B cell (primary cell): ENCODE data around the gene HOOK2. TPM values are rescaled to one million over a fixed set of nuclear protein-coding genes. Genes with fewer than 3 reads are reported as not detected.
A peak's percentile ranks its signal among the peaks of the same experiment; 100 is the strongest.

Source experiments
- ATAC-seq: fragments of 200-7000 bp; cut with Tn5 transposase; one replicate; pipeline ENCODE4 v1.10.0; 2021; ENCODE audit warnings: low read depth, mild to moderate bottlenecking, moderate number of reproducible peaks, moderate library complexity
- CTCF ChIA-PET: fragments of 350-600 bp; sonication (Branson Sonifier 250); formaldehyde crosslinking; loops from one replicate; lab custom pipeline; 2021; ENCODE audit warnings: antibody characterized with exemption, inconsistent platforms; lab: Charles Lee
- POLR2A ChIA-PET: fragments of 350-600 bp; sonication (Branson Sonifier 250); formaldehyde crosslinking; loops from one replicate; lab custom pipeline; 2021; ENCODE audit warnings: antibody characterized with exemption; lab: Charles Lee
- DNase-seq: peaks from one replicate; pipeline ENCODE4 v3.0.0; 2013
- H2AFZ ChIP-seq: 2 replicates; pipeline ENCODE4 v1.6.1; 2012; ENCODE audit warnings: mild to moderate bottlenecking, low read depth, low read length; ENCODE audit not compliant: insufficient read depth, poor library complexity, severe bottlenecking
- H3K27ac ChIP-seq, 2 donors: 1 replicate in 1 of 2; 2 replicates in 1 of 2; pipeline ENCODE4 v1.5.1; 2012 to 2013; ENCODE audit warnings: low read length in 2 of 2, mild to moderate bottlenecking in 2 of 2, moderate library complexity in 1 of 2
- H3K27me3 ChIP-seq, 4 experiments: fragments of 200-600 bp in 1 of 4; sonication (generic) in 1 of 4; replicated peaks in 1 of 4; 1 replicate in 2 of 4; 2 replicates in 2 of 4; pipeline versions ENCODE4 v1.6.1 to v1.7.0; 2013 to 2016; ENCODE audit warnings: low read length in 3 of 4, mild to moderate bottlenecking in 2 of 4, mixed read lengths in 1 of 4, moderate library complexity in 1 of 4; ENCODE audit not compliant: insufficient read depth in 4 of 4, control insufficient read depth in 3 of 4; ENCODE audit errors: control extremely low read depth in 1 of 4
- H3K36me3 ChIP-seq, 2 experiments: replicated peaks in 1 of 2; 1 replicate in 1 of 2; 2 replicates in 1 of 2; pipeline versions ENCODE4 v1.6.1 to v1.7.1; 2013; ENCODE audit warnings: low read length in 1 of 2; ENCODE audit not compliant: insufficient read depth in 2 of 2, control insufficient read depth in 1 of 2; ENCODE audit errors: control extremely low read depth in 1 of 2, extremely low read depth in 1 of 2
- H3K4me1 ChIP-seq, 2 donors: fragments of 200-600 bp in 1 of 2; sonication (generic) in 1 of 2; 1 replicate in 1 of 2; 2 replicates in 1 of 2; pipeline versions ENCODE4 v1.5.1 to v1.6.1; 2013 to 2017; ENCODE audit warnings: low read length in 2 of 2; ENCODE audit not compliant: control insufficient read depth in 2 of 2, insufficient read depth in 2 of 2
- H3K4me2 ChIP-seq: replicated peaks from 2 replicates; pipeline ENCODE3; 2012; ENCODE audit warnings: mild to moderate bottlenecking, low read depth, low read length; ENCODE audit not compliant: poor library complexity, severe bottlenecking
- H3K4me3 ChIP-seq, 5 experiments: fragments of 200-600 bp in 1 of 5; sonication (generic) in 1 of 5; 1 replicate in 3 of 5; 2 replicates in 2 of 5; pipeline versions ENCODE4 v1.5.1 to v1.7.0; 2011 to 2016; ENCODE audit warnings: low read length in 4 of 5, mild to moderate bottlenecking in 4 of 5, low read depth in 2 of 5, control low read depth in 1 of 5, moderate library complexity in 1 of 5; ENCODE audit not compliant: insufficient read depth in 1 of 5; ENCODE audit errors: control extremely low read depth in 1 of 5, extremely low read depth in 1 of 5
- H3K79me2 ChIP-seq: fragments of 200-600 bp; sonication (generic); one replicate; pipeline ENCODE4 v1.6.0; 2016; ENCODE audit warnings: low read length; ENCODE audit not compliant: control insufficient read depth, insufficient read depth
- H3K9ac ChIP-seq: fragments of 200-600 bp; sonication (generic); 2 replicates; pipeline ENCODE4 v1.6.1; 2017; ENCODE audit warnings: mild to moderate bottlenecking, low read length, moderate library complexity
- H3K9me3 ChIP-seq, 3 donors: one replicate each; pipeline versions ENCODE4 v1.6.1 to v1.7.1; 2013; ENCODE audit warnings: low read length in 2 of 3; ENCODE audit not compliant: control insufficient read depth in 2 of 3, insufficient read depth in 1 of 3; ENCODE audit errors: control extremely low read depth in 1 of 3
- H4K20me1 ChIP-seq: 2 replicates; pipeline ENCODE4 v1.6.0; 2012; ENCODE audit warnings: mild to moderate bottlenecking, low read length; ENCODE audit not compliant: insufficient read depth, control insufficient read depth, poor library complexity, severe bottlenecking
- H3K27ac Mint-ChIP-seq: one replicate; pipeline ENCODE4 v1.8.0; 2021; ENCODE audit warnings: mixed read lengths
- H3K27me3 Mint-ChIP-seq: one replicate; pipeline ENCODE4 v1.8.0; 2021; ENCODE audit warnings: mixed read lengths
- H3K4me1 Mint-ChIP-seq: one replicate; pipeline ENCODE4 v1.8.0; 2021; ENCODE audit warnings: mixed read lengths
- H3K4me3 Mint-ChIP-seq: one replicate; pipeline ENCODE4 v1.8.0; 2021; ENCODE audit warnings: mixed read lengths
- H3K9me3 Mint-ChIP-seq: one replicate; pipeline ENCODE4 v1.8.0; 2022; ENCODE audit warnings: mixed read lengths; ENCODE audit not compliant: insufficient read depth
- CTCF ChIP-seq: fragments of 200-600 bp; IDR thresholded peaks from one replicate; pipeline ENCODE4 v1.8.0; 2022; ENCODE audit warnings: antibody characterized with exemption, mild to moderate bottlenecking
- EZH2 ChIP-seq: IDR thresholded peaks from 2 replicates; pipeline ENCODE4 v1.6.1; 2012; ENCODE audit warnings: borderline replicate concordance, low read depth, mild to moderate bottlenecking, moderate library complexity, low read length; ENCODE audit not compliant: insufficient read depth, poor library complexity, severe bottlenecking
- WGBS: methylation state at CpG from one replicate; pipeline ENCODE4 v1.1.5; 2013; ENCODE audit warnings: missing lambda C conversion rate; ENCODE audit not compliant: insufficient coverage; 5-methylcytosine and 5-hydroxymethylcytosine counted together
- intact Hi-C: fragments of 100-400 bp; cut with micrococcal nuclease; formaldehyde crosslinking; loops from one replicate; pipeline ENCODE4 v1.10.0; 2022
- polyA plus RNA-seq: library from polyadenylated mRNA; depleted of rRNA; stranded (reverse); fragments of >200 nt; gene quantifications from 2 replicates; pipeline ENCODE4 v1.2.3, GENCODE V29; 2012
- total RNA-seq, 2 donors: library from RNA; stranded (reverse); fragments of 120-200 nt in 1 of 2; gene quantifications; 1 replicate in 1 of 2; 2 replicates in 1 of 2; pipeline versions ENCODE4 v1.2.3 to v1.2.4, GENCODE V29; 2013 to 2022

The HOOK2 gene
- total and polyA plus RNA-seq, 2 donors (not counting 1 experiment from before 2014, with no cell fraction given), result 30.3 to 33.4 TPM

GRCh38 chr19:12783291-12783848 is 8.0 kb upstream of the HOOK2 start:
- Histone ChIP-seq H3K9me3 (no peaks in the 10 kb centered on the region), H3K79me2 (no peaks in the 10 kb centered on the region), H3K4me2 (peak overlapping the region; percentile 96), H3K4me1 (peaks cover 74 to 81% of the 10 kb centered on the region in 2 donors), H3K9ac (peak overlapping the region; percentile 76), H3K27me3 (no peaks in the 10 kb centered on the region), H3K4me3 (peak overlapping the region in 3 of 5 experiments; percentile 56 to 64 (median 58)), H2AFZ (no peak overlapping the region), H3K36me3 (no peaks in the 10 kb centered on the region), H4K20me1 (no peaks in the 10 kb centered on the region), H3K27ac (peak overlapping the region; percentile 92 to 97)
- ChIA-PET POLR2A (interaction anchor here (0.5 to 4.9 kb wide), 3 partner anchors 10 to 136 kb away, joined by 7 to 118 read pairs (median 8); partner anchors contain the start of gene JUNB), CTCF (interaction anchor here (0.6 to 27.9 kb wide), 5 partner anchors 16 to 1596 kb away, joined by 3 to 1147 read pairs (median 5); partner anchors contain the start of genes JUNB, PRDX2, RNASEH2A and THSD8)
- Mint-ChIP-seq H3K4me1 (peaks cover 46% of the 10 kb centered on the region), H3K27me3 (no peaks in the 10 kb centered on the region), H3K9me3 (no peaks in the 10 kb centered on the region), H3K4me3 (peak overlapping the region; percentile 89), H3K27ac (no peak overlapping the region)
- TF ChIP-seq CTCF (no peak), EZH2 (no peak)
- DNase-seq (peak; percentile 46), ATAC-seq (no peak)
- WGBS, result 44% methylated on average over 3 of the region's 16 CpGs
- intact Hi-C loops, result no loop called here
